NCI-H2171 treated with DMSO at 0.1 percent for 48 hours (cell line): ENCODE data around the gene NRXN2.
"Not testable (repeated sequence)": the region's sequence is repeated elsewhere in the genome, so short reads cannot be mapped to it uniquely, and the experiment has no call there.

Experiments
- DNase-seq: peaks from one replicate; lab custom pipeline; 2025; lab: John Stamatoyannopoulos, UW

The NRXN2 gene

GRCh38 chr11:64674774-64675173, 48.2 kb downstream of the NRXN2 start:
- DNase-seq, result peak; percentile 52

GRCh38 chr11:64673279-64673678, 49.7 kb downstream of the NRXN2 start:
- no peak for DNase-seq

- DNase-seq, result no peak
These were observed 50.1 kb downstream of the NRXN2 start for GRCh38 chr11:64672875-64673274.

- no peak for DNase-seq
These were observed 52.0 kb downstream of the NRXN2 start for GRCh38 chr11:64670975-64671374.

GRCh38 chr11:64667154-64667745, 55.7 kb downstream of the NRXN2 start:
- DNase-seq, result no peak

GRCh38 chr11:64665411-64665821, 57.6 kb downstream of the NRXN2 start:
- DNase-seq, result no peak

- DNase-seq, result not testable (repeated sequence)
These were observed 58.6 kb downstream of the NRXN2 start for GRCh38 chr11:64664236-64664870.

GRCh38 chr11:64663656-64664055, 59.3 kb downstream of the NRXN2 start:
- DNase-seq, result no peak

- no peak for DNase-seq
These were observed 61.4 kb downstream of the NRXN2 start for GRCh38 chr11:64661614-64662013.

GRCh38 chr11:64661146-64661545, 61.9 kb downstream of the NRXN2 start:
- no peak for DNase-seq

- no peak for DNase-seq
These were observed 62.3 kb downstream of the NRXN2 start for GRCh38 chr11:64660706-64661105.

GRCh38 chr11:64660205-64660604, 62.8 kb downstream of the NRXN2 start:
- no peak for DNase-seq

- no peak for DNase-seq
These were observed 63.4 kb downstream of the NRXN2 start for GRCh38 chr11:64659417-64660144.

- no peak for DNase-seq
These were observed 64.7 kb downstream of the NRXN2 start for GRCh38 chr11:64658265-64658664.

- DNase-seq, result no peak
These were observed 66.1 kb downstream of the NRXN2 start for GRCh38 chr11:64656862-64657261.

GRCh38 chr11:64655941-64656601, 66.9 kb downstream of the NRXN2 start:
- DNase-seq, result no peak

- DNase-seq, result no peak
These were observed 67.9 kb downstream of the NRXN2 start for GRCh38 chr11:64654958-64655541.

- DNase-seq, result no peak
These were observed 68.6 kb downstream of the NRXN2 start for GRCh38 chr11:64654439-64654838.

GRCh38 chr11:64653388-64653973, 69.5 kb downstream of the NRXN2 start:
- no peak for DNase-seq

GRCh38 chr11:64652586-64653387, 70.2 kb downstream of the NRXN2 start:
- DNase-seq, result peak; percentile 80

GRCh38 chr11:64650923-64651523, 72.0 kb downstream of the NRXN2 start:
- peak; percentile 38 for DNase-seq
